Endothelial cell of umbilical vein (primary cell): ENCODE data around the gene SLC38A2. TPM values are rescaled to one million over a fixed set of nuclear protein-coding genes. Genes with fewer than 3 reads are reported as not detected.
A peak's percentile ranks its signal among the peaks of the same experiment; 100 is the strongest.

ENCODE experiments used
- BruUV-seq: library from RNA; stranded (reverse); fragments of 400-500 nt; replicated peaks from 2 replicates; lab custom pipeline; 2021; lab: Mats Ljungman, UMichigan
- CTCF ChIA-PET: fragments of 300-600, 350-600 bp; sonication (Branson Sonifier 250); formaldehyde crosslinking; loops from one replicate; lab custom pipeline; 2021; ENCODE audit warnings: antibody characterized with exemption, inconsistent platforms; lab: Charles Lee
- POLR2A ChIA-PET: fragments of 300-600, 350-600 bp; sonication (Branson Sonifier 250); formaldehyde crosslinking; loops from one replicate; lab custom pipeline; 2021; ENCODE audit warnings: antibody characterized with exemption, inconsistent platforms; lab: Charles Lee
- DNase-seq: peaks from one replicate; pipeline ENCODE4 v3.0.0-alpha.2; 2011; ENCODE audit warnings: low read depth, low spot score
- FAIRE-seq: peaks from 2 replicates; lab custom pipeline; 2011; peaks lifted over from hg19 to GRCh38; lab: Jason Lieb, UNC
- H2AFZ ChIP-seq: 2 replicates; pipeline ENCODE4 v1.6.0; 2012; ENCODE audit warnings: low read depth, low read length, control low read depth, inconsistent platforms
- H3K27ac ChIP-seq: 2 replicates; pipeline ENCODE4 v1.5.1; 2011; ENCODE audit warnings: low read depth, mild to moderate bottlenecking, control low read depth, low read length, moderate library complexity; ENCODE audit not compliant: insufficient read depth
- H3K27me3 ChIP-seq, 2 experiments: 2 replicates each; pipeline versions ENCODE4 v1.6.0 to v1.6.1; 2011; ENCODE audit warnings: low read length in 2 of 2, mixed read lengths in 1 of 2; ENCODE audit not compliant: control insufficient read depth in 2 of 2, insufficient read depth in 2 of 2
- H3K36me3 ChIP-seq, 2 experiments: 2 replicates in 1 of 2; 3 replicates in 1 of 2; pipeline ENCODE4 v1.5.1; 2011; ENCODE audit warnings: low read length in 2 of 2, mild to moderate bottlenecking in 1 of 2, moderate library complexity in 1 of 2; ENCODE audit not compliant: control insufficient read depth in 2 of 2, insufficient read depth in 2 of 2; ENCODE audit errors: extremely low read depth in 1 of 2
- H3K4me1 ChIP-seq: 3 replicates; pipeline ENCODE4 v1.5.1; 2011; ENCODE audit warnings: mild to moderate bottlenecking, low read length; ENCODE audit not compliant: control insufficient read depth, insufficient read depth; ENCODE audit errors: extremely low read depth
- H3K4me2 ChIP-seq: 2 replicates; pipeline ENCODE4 v1.6.1; 2011; ENCODE audit warnings: low read length, control low read depth, mixed read lengths; ENCODE audit not compliant: insufficient read depth
- H3K4me3 ChIP-seq, 3 experiments: fragments of 200-600 bp in 1 of 3; sonication (generic), shearing (Covaris generic) in 1 of 3; replicated peaks in 1 of 3; 2 replicates each; pipeline ENCODE4 v1.5.1; 2011 to 2016; ENCODE audit warnings: control low read depth in 3 of 3, low read length in 3 of 3, mild to moderate bottlenecking in 2 of 3, inconsistent platforms in 1 of 3, low read depth in 1 of 3, moderate library complexity in 1 of 3; ENCODE audit not compliant: insufficient read depth in 1 of 3
- H3K79me2 ChIP-seq: 2 replicates; pipeline ENCODE4 v1.6.0; 2012; ENCODE audit warnings: low read length, inconsistent platforms; ENCODE audit not compliant: control insufficient read depth, insufficient read depth
- H3K9ac ChIP-seq: replicated peaks from 2 replicates; pipeline ENCODE3; 2011; ENCODE audit warnings: low read length, control low read depth; ENCODE audit not compliant: insufficient read depth; ENCODE audit errors: extremely low read depth
- H3K9me1 ChIP-seq: replicated peaks from 3 replicates; pipeline ENCODE4 v1.6.0; 2011; ENCODE audit warnings: mild to moderate bottlenecking, low read length; ENCODE audit not compliant: control insufficient read depth, insufficient read depth; ENCODE audit errors: extremely low read depth
- H3K9me3 ChIP-seq: replicated peaks from 2 replicates; pipeline ENCODE4 v1.5.1; 2012; ENCODE audit warnings: low read length, inconsistent platforms; ENCODE audit not compliant: control insufficient read depth, insufficient read depth
- H4K20me1 ChIP-seq: replicated peaks from 2 replicates; pipeline ENCODE3; 2011; ENCODE audit warnings: mild to moderate bottlenecking, low read length; ENCODE audit not compliant: control insufficient read depth, insufficient read depth; ENCODE audit errors: extremely low read depth
- CTCF ChIP-seq, 2 donors: IDR thresholded peaks; 1 replicate in 1 of 2; 2 replicates in 1 of 2; pipeline ENCODE4 v1.5.1; 2011; ENCODE audit warnings: low read length in 2 of 2, mild to moderate bottlenecking in 2 of 2, moderate library complexity in 2 of 2, control low read depth in 1 of 2, inconsistent platforms in 1 of 2, low read depth in 1 of 2; ENCODE audit not compliant: insufficient read depth in 1 of 2; ENCODE audit errors: extremely low read depth in 1 of 2
- EZH2 ChIP-seq: IDR thresholded peaks from 2 replicates; pipeline ENCODE4 v1.6.1; 2012; ENCODE audit warnings: borderline replicate concordance, low read depth, mild to moderate bottlenecking, moderate library complexity, low read length, inconsistent platforms; ENCODE audit not compliant: severe bottlenecking
- FOS ChIP-seq: IDR thresholded peaks from 2 replicates; pipeline ENCODE4 v1.6.1; 2011; ENCODE audit warnings: mild to moderate bottlenecking, low read length, moderate library complexity, borderline replicate concordance; ENCODE audit not compliant: insufficient read depth
- GATA2 ChIP-seq: IDR thresholded peaks from 2 replicates; pipeline ENCODE4 v1.7.0; 2011; ENCODE audit warnings: low read depth, mild to moderate bottlenecking, moderate library complexity, mixed read lengths, low read length; ENCODE audit not compliant: insufficient read length, insufficient read depth
- JUN ChIP-seq: IDR thresholded peaks from 2 replicates; pipeline ENCODE4 v1.6.1; 2011; ENCODE audit warnings: borderline replicate concordance, low read depth; ENCODE audit not compliant: insufficient read length, insufficient read depth
- MAX ChIP-seq: IDR thresholded peaks from 2 replicates; pipeline ENCODE4 v1.6.1; 2011; ENCODE audit not compliant: insufficient read depth, insufficient read length
- MYC ChIP-seq: IDR thresholded peaks from one replicate; pipeline ENCODE4 v1.6.1; 2011; ENCODE audit warnings: mild to moderate bottlenecking, low read depth, low read length
- POLR2A ChIP-seq: IDR thresholded peaks from 2 replicates; pipeline ENCODE4 v1.6.1; 2012; ENCODE audit warnings: low read depth, mild to moderate bottlenecking, control low read depth, low read length
- POLR2AphosphoS5 ChIP-seq: IDR thresholded peaks from 2 replicates; pipeline ENCODE4 v1.6.1; 2012; ENCODE audit warnings: low read depth, mild to moderate bottlenecking, control low read depth, low read length, moderate library complexity; ENCODE audit not compliant: insufficient read depth
- dilution Hi-C: fragments of 300-500 bp; cut with MboI; formaldehyde crosslinking; loops from one replicate; pipeline ENCODE4 v1.15.0; 2019; ENCODE audit warnings: low sequenced_read_pairs; ENCODE audit not compliant: extremely low pct_ligation_motif_present
- intact Hi-C: fragments of 100-400 bp; cut with micrococcal nuclease; formaldehyde crosslinking; loops from one replicate; pipeline ENCODE4 v1.10.0; 2022
- polyA plus RNA-seq, 4 experiments: library from polyadenylated mRNA; depleted of rRNA in 3 of 4; stranded (reverse) in 3 of 4; unstranded in 1 of 4; fragments of >200 nt; gene quantifications; 2 replicates each; pipeline versions ENCODE4 v1.2.1 to v1.2.3, GENCODE V29; 2011 to 2012; ENCODE audit warnings: missing spikeins in 1 of 4
- total RNA-seq: library from RNA; stranded (reverse); gene quantifications from 2 replicates; pipeline ENCODE4 v1.2.3, GENCODE V29; 2021

The SLC38A2 gene
- total and polyA plus RNA-seq, 2 donors (not counting 3 experiments of a cell fraction or from before 2014, with no cell fraction given) = 267 to 427 TPM

GRCh38 chr12:46390304-46390703, 17.7 kb upstream of the SLC38A2 start:
- H3K36me3 ChIP-seq = no peaks in the 10 kb centered on the region
- dilution Hi-C loops = no loop called here
- DNase-seq = no peak
- H3K27me3 ChIP-seq = no peaks in the 10 kb centered on the region
- intact Hi-C loops = no loop called here
- no peaks in the 10 kb centered on the region for H4K20me1 ChIP-seq
- TF ChIP-seq GATA2 (no peak), MYC (no peak), POLR2AphosphoS5 (no peak), JUN (no peak), MAX (no peak), POLR2A (no peak), CTCF (IDR thresholded peaks at IDR 0.05; ENCODE audit: extremely low read depth in 1 of 2, insufficient read depth in 1 of 2, low read depth in 1 of 2, low read length in 2 of 2) (no peak), FOS (no peak), EZH2 (no peak)
- H3K79me2 ChIP-seq = peaks cover 3% of the 10 kb centered on the region
- no TSS peak for BruUV-seq
- POLR2A ChIA-PET = no interaction called here
- no peak overlapping the region for H3K9ac ChIP-seq
- H3K4me1 ChIP-seq = peaks cover 53% of the 10 kb centered on the region
- peak overlapping the region; percentile 33 for H3K4me2 ChIP-seq
- H3K4me3 ChIP-seq = no peak overlapping the region
- no peaks in the 10 kb centered on the region for H3K9me1 ChIP-seq
- CTCF ChIA-PET = interaction anchor here (3.2 kb wide), 1 partner anchor 12 kb away, joined by 11 read pairs; no protein-coding TSS in a partner anchor
- H2AFZ ChIP-seq = peak overlapping the region; percentile 53
- peak; percentile 52 for FAIRE-seq
- H3K27ac ChIP-seq = peak overlapping the region; percentile 29
- no peaks in the 10 kb centered on the region for H3K9me3 ChIP-seq
